Measurements from ENCODE around the gene TRAPPC10.

TRAPPC10 gene

GRCh38 chr21:44027607-44028286 lies 15.6 kb downstream of the TRAPPC10 start:
- Histone ChIP-seq H3K27me3 (no peaks in the 10 kb centered on the region), H3K4me1 (ENCODE audit: control insufficient read depth in 1 of 2, insufficient read depth in 1 of 2, low read depth in 1 of 2, low read length in 1 of 2) (peaks cover 18% of the 10 kb centered on the region in 2 experiments), H3K4me3 (ENCODE audit: low read depth in 1 of 2, low read length in 1 of 2) (no peak overlapping the region), H3K27ac (no peak overlapping the region), H3K36me3 (peaks cover 6% of the 10 kb centered on the region), H3K9me3 (no peaks in the 10 kb centered on the region)
- no peak for TF ChIP-seq CTCF (IDR thresholded peaks at IDR 0.05)

GRCh38 chr21:44028287-44028659 lies 16.2 kb downstream of the TRAPPC10 start:
- H3K36me3 ChIP-seq, result peaks cover 11% of the 10 kb centered on the region
- TF ChIP-seq CTCF (IDR thresholded peaks at IDR 0.05), result no peak
- H3K4me3 ChIP-seq (ENCODE audit: low read depth in 1 of 2, low read length in 1 of 2), result no peak overlapping the region
- peaks cover 18% of the 10 kb centered on the region in 2 experiments for H3K4me1 ChIP-seq (ENCODE audit: control insufficient read depth in 1 of 2, insufficient read depth in 1 of 2, low read depth in 1 of 2, low read length in 1 of 2)
- H3K27me3 ChIP-seq, result no peaks in the 10 kb centered on the region
- no peak overlapping the region for H3K27ac ChIP-seq
- no peaks in the 10 kb centered on the region for H3K9me3 ChIP-seq

- no peak for TF ChIP-seq CTCF (IDR thresholded peaks at IDR 0.05)
- Histone ChIP-seq H3K36me3 (peaks cover 24% of the 10 kb centered on the region), H3K27ac (peak overlapping the region; percentile 7), H3K9me3 (no peaks in the 10 kb centered on the region), H3K4me1 (ENCODE audit: control insufficient read depth in 1 of 2, insufficient read depth in 1 of 2, low read depth in 1 of 2, low read length in 1 of 2) (peaks cover 18% of the 10 kb centered on the region in 2 experiments), H3K27me3 (no peaks in the 10 kb centered on the region), H3K4me3 (ENCODE audit: low read depth in 1 of 2, low read length in 1 of 2) (no peak overlapping the region)
Observed at GRCh38 chr21:44029460-44030087, 17.5 kb downstream of the TRAPPC10 start.

GRCh38 chr21:44035244-44035643 lies 23.1 kb downstream of the TRAPPC10 start:
- Histone ChIP-seq H3K27me3 (no peaks in the 10 kb centered on the region), H3K27ac (no peak overlapping the region), H3K36me3 (peaks cover 77% of the 10 kb centered on the region), H3K9me3 (no peaks in the 10 kb centered on the region), H3K4me1 (ENCODE audit: control insufficient read depth in 1 of 2, insufficient read depth in 1 of 2, low read depth in 1 of 2, low read length in 1 of 2) (no peaks in the 10 kb centered on the region), H3K4me3 (ENCODE audit: low read depth in 1 of 2, low read length in 1 of 2) (no peak overlapping the region)
- TF ChIP-seq CTCF (IDR thresholded peaks at IDR 0.05), result no peak

GRCh38 chr21:44038063-44038462 lies 26.0 kb downstream of the TRAPPC10 start:
- H3K9me3 ChIP-seq, result no peaks in the 10 kb centered on the region
- no peaks in the 10 kb centered on the region for H3K27me3 ChIP-seq
- H3K27ac ChIP-seq, result no peak overlapping the region
- TF ChIP-seq CTCF (IDR thresholded peaks at IDR 0.05), result no peak
- no peak overlapping the region for H3K4me3 ChIP-seq (ENCODE audit: low read depth in 1 of 2, low read length in 1 of 2)
- peaks cover 72% of the 10 kb centered on the region for H3K36me3 ChIP-seq
- H3K4me1 ChIP-seq (ENCODE audit: control insufficient read depth in 1 of 2, insufficient read depth in 1 of 2, low read depth in 1 of 2, low read length in 1 of 2), result no peaks in the 10 kb centered on the region
